GM21447 (cell line): Measurements from ENCODE around the gene PLS1.
"Not testable (repeated sequence)": the region's sequence is repeated elsewhere in the genome, so short reads cannot be mapped to it uniquely, and the experiment has no call there.

Experiments
- ATAC-seq: cut with Tn5 transposase; IDR thresholded peaks from one replicate; pipeline ENCODE4 v1.9.1; 2021; ENCODE audit not compliant: unreplicated experiment

PLS1 gene

GRCh38 chr3:142690613-142691012 lies 94.4 kb downstream of the PLS1 start:
- ATAC-seq: no peak

GRCh38 chr3:142691527-142691926 lies 95.3 kb downstream of the PLS1 start:
- no peak for ATAC-seq

GRCh38 chr3:142693136-142693853 lies 97.1 kb downstream of the PLS1 start:
- no peak for ATAC-seq

GRCh38 chr3:142694225-142694624 lies 98.0 kb downstream of the PLS1 start:
- no peak for ATAC-seq

GRCh38 chr3:142705198-142705597 lies 109.0 kb downstream of the PLS1 start:
- ATAC-seq: no peak

GRCh38 chr3:142706321-142707127 lies 110.3 kb downstream of the PLS1 start:
- ATAC-seq: no peak

GRCh38 chr3:142709207-142709606 lies 113.0 kb downstream of the PLS1 start:
- no peak for ATAC-seq

GRCh38 chr3:142714882-142715281 lies 118.7 kb downstream of the PLS1 start:
- not testable (repeated sequence) for ATAC-seq

GRCh38 chr3:142716102-142716501 lies 119.9 kb downstream of the PLS1 start:
- ATAC-seq: no peak

- no peak for ATAC-seq
These were observed 127.4 kb downstream of the PLS1 start for GRCh38 chr3:142723665-142723967.

- peak; percentile 95 for ATAC-seq
These were observed 127.9 kb downstream of the PLS1 start, which contains the start of gene TRPC1 for GRCh38 chr3:142723968-142724681. TSS of gene TRPC1 (plus strand) at chr3:142724034. CDS start at chr3:142724560, 526 bp downstream.

GRCh38 chr3:142724682-142725356 lies 128.6 kb downstream of the PLS1 start:
- ATAC-seq: peak; percentile 25

GRCh38 chr3:142725357-142725739 lies 129.2 kb downstream of the PLS1 start:
- no peak for ATAC-seq

- ATAC-seq: no peak
These were observed 129.8 kb downstream of the PLS1 start for GRCh38 chr3:142726017-142726416.

GRCh38 chr3:142732066-142732465 lies 135.9 kb downstream of the PLS1 start:
- ATAC-seq: no peak

- no peak for ATAC-seq
These were observed 138.6 kb downstream of the PLS1 start for GRCh38 chr3:142734834-142735233.

GRCh38 chr3:142735462-142735861 lies 139.3 kb downstream of the PLS1 start:
- ATAC-seq: no peak

- no peak for ATAC-seq
These were observed 142.2 kb downstream of the PLS1 start for GRCh38 chr3:142738396-142738795.

- ATAC-seq: no peak
These were observed 150.5 kb downstream of the PLS1 start for GRCh38 chr3:142746646-142747045.

GRCh38 chr3:142750531-142750930 lies 154.3 kb downstream of the PLS1 start:
- ATAC-seq: not testable (repeated sequence)

- not testable (repeated sequence) for ATAC-seq
These were observed 156.4 kb downstream of the PLS1 start for GRCh38 chr3:142752605-142753004.
